Raji (cell line): Measurements from ENCODE around the gene FARP2.

Experiments
- POLR2A ChIP-seq: IDR thresholded peaks from 2 replicates; pipeline ENCODE4 v1.6.1; 2011; ENCODE audit warnings: low read depth, low read length, control low read depth; ENCODE audit not compliant: insufficient read depth

FARP2 gene

DNA sequence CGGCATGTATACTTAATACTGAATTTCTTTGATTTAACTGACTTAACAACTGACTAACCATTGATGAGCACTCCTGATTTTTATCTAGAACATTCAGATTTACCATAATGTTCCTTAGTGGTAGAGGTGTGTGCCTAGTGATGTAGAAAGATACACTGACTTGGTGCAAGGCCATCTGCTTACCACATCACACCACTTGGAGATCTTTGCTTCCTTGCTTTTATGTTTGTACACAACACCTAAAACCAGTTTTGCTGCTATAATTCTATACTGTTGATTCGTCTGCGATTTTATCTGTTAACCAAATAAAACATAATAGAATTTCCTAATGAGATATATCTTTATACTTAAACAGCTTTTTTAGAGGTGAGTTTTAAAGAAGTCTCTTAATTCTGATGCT is 3.9 kb upstream of the FARP2 start:
- no peak for TF ChIP-seq POLR2A

- TF ChIP-seq POLR2A: no peak
These were observed 1.1 kb upstream of the FARP2 start for GRCh38 chr2:241354668-241355658.

- TF ChIP-seq POLR2A: no peak
These were observed 781 bp downstream of the FARP2 start for GRCh38 chr2:241356871-241357260.

DNA sequence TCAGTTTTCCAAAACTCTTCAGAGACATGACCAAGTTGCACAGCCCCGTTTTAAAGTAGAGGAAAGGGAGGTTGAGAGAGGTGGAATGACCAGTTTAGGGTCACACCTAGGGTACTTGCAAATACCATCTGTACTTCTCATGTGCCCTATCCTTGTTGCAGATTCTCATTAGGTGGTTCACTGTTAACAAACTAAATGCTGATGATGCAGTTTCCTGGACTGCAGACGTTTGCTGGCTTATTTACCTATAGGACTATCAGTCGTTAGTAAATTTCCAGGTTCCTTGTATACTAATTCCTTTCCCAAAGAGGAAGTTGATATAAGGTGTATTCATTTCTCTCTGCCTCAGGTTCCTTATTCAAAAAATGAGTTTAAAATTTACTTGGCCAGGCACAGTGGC is 1.4 kb downstream of the FARP2 start:
- TF ChIP-seq POLR2A: no peak

DNA sequence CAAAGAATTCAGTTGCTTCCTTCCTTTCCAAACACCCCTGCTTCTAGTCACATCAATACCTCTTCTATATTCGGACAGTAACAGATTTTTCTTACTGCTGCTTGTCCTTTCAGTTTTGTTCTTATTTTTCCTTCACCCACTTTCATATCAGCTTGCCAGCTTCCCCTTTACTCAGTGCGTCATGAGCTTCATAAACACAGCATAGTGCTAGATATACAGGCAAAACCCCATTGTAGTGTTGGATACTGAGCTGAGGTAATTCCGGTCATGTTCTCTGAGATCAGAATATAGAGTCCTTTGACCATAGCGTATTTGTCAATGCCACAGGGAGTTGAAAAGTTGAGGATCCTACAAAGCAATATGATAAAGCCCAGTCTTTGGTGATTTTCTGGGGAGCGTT is 2.4 kb downstream of the FARP2 start:
- TF ChIP-seq POLR2A: no peak

GRCh38 chr2:241359481-241360045 is 3.5 kb downstream of the FARP2 start:
- TF ChIP-seq POLR2A: no peak

GRCh38 chr2:241363426-241363825 is 7.3 kb downstream of the FARP2 start:
- no peak for TF ChIP-seq POLR2A

DNA sequence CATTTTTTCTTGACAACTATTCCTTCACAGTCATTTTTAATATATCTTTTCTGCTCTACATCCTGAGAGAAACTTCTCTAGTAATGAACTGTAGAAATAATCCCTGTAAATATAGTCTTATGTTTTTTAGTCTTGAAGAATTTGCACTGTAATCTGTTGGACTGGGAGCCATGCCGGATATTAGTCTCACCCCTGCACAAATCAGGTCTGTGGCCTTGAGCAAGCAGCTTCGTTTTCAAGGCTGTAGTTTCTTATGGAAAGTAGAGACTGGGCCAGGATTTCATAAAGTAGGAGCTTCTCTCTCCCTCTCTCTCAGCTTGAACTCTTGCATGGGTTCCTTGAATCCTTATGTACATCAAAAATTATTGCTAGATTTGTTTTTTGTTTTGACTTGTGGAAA is 8.7 kb downstream of the FARP2 start:
- no peak for TF ChIP-seq POLR2A

DNA sequence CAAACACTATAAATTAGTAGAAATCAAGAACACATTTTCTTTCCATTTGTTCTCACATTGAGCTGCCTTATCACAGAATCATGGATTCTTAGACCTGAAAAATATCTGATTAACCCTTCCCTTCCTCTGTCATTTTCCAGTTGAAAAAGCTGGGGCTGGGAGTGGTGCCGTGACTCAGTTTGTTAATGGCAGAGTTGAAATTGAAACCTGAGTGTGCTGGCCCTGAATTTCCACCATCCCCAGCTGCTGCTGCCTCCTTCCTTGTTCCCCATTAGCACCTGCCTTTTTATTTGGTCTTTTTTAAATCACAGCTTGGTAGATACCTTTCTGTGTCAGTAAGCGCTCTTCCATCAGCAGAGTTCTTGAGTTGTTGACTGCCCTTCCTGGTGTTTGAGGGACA is 10.6 kb downstream of the FARP2 start:
- TF ChIP-seq POLR2A: no peak

- no peak for TF ChIP-seq POLR2A
These were observed 12.6 kb downstream of the FARP2 start for GRCh38 chr2:241368643-241369042.

GRCh38 chr2:241372361-241372992 is 16.4 kb downstream of the FARP2 start:
- TF ChIP-seq POLR2A: no peak

GRCh38 chr2:241373446-241373845 is 17.4 kb downstream of the FARP2 start:
- no peak for TF ChIP-seq POLR2A

DNA sequence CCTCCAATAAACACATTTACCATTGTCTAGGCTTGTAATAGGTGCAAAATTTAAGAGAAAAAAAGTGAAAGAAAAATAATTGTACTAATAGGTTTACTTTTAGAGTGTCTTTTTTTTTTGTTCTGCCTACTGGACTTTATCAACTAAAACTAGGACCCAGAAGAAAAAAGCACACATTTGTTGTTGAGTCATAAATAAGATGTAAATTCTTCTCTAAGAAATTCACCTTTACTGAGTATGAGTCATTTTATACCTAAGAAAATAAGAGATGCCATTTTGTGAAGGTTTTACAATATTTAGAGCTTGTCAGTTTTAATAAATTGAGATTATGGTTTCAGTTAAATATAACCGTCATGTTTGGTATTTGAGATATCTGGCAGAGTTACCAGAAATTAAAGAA is 19.2 kb downstream of the FARP2 start:
- TF ChIP-seq POLR2A: no peak

DNA sequence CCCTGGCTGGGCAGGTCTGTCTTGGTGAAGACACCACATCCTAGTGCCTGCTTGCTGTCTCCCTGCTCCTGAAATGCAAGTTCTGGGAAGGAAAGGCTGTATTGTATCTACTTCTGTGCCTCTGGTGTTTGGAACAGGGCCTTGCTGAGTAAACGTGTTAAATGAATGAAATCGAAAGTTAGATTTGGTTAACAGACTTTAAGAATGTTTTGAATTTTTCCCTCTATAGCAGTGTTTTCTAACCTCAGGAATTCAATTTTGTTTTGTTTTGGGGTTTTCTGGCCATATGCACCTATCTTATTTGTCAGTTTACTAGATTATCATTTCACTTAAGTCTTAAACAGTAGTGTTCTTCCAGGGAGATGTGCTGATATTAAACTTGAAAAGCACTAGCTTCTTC is 20.7 kb downstream of the FARP2 start:
- no peak for TF ChIP-seq POLR2A

- no peak for TF ChIP-seq POLR2A
These were observed 22.7 kb downstream of the FARP2 start for GRCh38 chr2:241378816-241379215.
